B cell (primary cell): ENCODE data around the gene COL21A1.

Experiments used
- CTCF ChIP-seq: fragments of 200-600 bp; IDR thresholded peaks from one replicate; pipeline ENCODE4 v1.8.0; 2022; ENCODE audit warnings: antibody characterized with exemption, mild to moderate bottlenecking
- EZH2 ChIP-seq: IDR thresholded peaks from 2 replicates; pipeline ENCODE4 v1.6.1; 2012; ENCODE audit warnings: borderline replicate concordance, low read depth, mild to moderate bottlenecking, moderate library complexity, low read length; ENCODE audit not compliant: insufficient read depth, poor library complexity, severe bottlenecking

GRCh38 chr6:56022678-56023077 is 224.7 kb downstream of the COL21A1 start:
- TF ChIP-seq CTCF (no peak), EZH2 (no peak)
